GM04504 (cell line): ENCODE results near the gene TRAK1.

ENCODE experiments used
- DNase-seq: peaks from one replicate; pipeline ENCODE4 v3.0.0-alpha.2; 2012; ENCODE audit warnings: low read depth

TRAK1 gene

GRCh38 chr3:42123824-42124658 is 32.9 kb downstream of the TRAK1 start:
- DNase-seq, result no peak

- DNase-seq, result no peak
Observed at GRCh38 chr3:42127226-42127625, 36.1 kb downstream of the TRAK1 start.

DNA sequence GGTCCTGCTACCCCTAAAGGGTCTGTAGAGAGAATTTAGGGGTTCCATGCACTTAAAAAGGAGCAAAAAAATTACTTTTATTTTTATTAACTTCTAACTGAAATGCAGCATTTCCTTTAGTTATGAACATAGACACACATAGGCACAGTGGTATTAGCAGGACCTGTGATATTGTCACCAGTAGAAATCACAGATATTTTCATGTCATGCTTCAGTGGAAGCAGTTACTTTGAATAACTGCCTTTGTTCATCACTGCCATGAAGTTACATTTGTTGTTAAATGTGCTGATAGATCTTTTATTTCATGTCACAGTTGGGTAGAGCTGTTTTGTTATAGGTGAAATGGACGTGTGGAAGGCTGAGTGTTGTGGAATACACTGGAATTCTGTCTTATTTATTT is 37.4 kb downstream of the TRAK1 start:
- no peak for DNase-seq

- DNase-seq, result no peak
Observed at GRCh38 chr3:42129014-42129953, 38.1 kb downstream of the TRAK1 start.

GRCh38 chr3:42130007-42130328 is 38.8 kb downstream of the TRAK1 start:
- DNase-seq, result no peak

GRCh38 chr3:42130329-42131070 is 39.3 kb downstream of the TRAK1 start:
- DNase-seq, result no peak

GRCh38 chr3:42133500-42134298 is 42.5 kb downstream of the TRAK1 start:
- DNase-seq, result no peak

DNA sequence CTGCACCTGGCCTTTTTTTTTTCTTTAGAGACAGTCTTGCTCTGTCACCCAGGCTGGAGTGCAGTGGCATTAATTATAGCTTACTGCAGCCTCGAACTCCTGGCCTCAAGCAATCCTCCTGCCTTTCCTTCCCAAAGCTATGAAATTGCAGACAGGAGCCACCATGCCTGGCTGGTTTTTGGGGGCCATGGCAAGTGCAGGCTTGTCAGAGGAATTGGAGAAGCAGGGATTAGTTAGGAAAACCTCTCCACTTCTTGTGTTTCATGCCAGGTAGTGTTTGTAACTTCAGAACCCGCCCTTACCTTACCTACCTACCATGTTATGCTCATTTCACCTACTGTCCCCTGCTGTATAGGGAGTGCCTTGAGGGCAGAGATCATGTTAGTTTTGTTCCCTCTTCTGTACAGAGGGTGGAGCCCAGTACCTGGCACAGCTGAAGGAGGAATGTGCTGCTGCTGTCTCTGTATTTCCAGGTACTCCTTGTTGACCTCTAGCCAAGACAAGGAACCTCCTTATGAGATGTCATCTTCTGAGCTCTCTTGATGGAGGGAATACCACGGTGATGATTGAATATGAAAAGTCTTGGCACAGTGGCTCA is 43.8 kb downstream of the TRAK1 start:
- no peak for DNase-seq

GRCh38 chr3:42139621-42140453 is 48.7 kb downstream of the TRAK1 start:
- no peak for DNase-seq

DNA sequence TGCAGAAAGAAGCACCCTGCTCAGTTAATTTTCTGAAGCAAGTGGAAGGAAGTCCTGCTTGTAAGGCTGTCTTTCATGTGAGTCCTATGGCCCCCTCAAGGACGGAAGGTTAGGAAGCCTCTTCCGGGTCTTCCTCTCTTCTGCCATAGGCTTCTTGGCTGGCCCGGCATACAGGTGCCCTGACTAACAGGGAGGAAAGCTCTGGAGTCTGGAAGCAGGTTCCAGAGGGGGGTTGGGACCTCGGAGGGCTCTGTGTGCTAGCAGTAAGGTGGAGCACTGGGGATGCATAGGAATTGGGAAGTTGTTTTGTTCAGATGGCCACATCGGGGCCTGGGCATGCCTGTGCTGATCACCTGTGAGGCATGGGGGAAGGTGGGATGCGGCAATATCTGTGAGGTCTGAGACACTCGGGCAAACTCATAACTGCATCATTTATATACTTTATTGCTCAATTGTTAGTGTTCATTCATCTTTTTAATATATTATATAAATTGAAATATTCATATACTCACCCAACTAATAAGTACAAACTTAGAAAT is 49.6 kb downstream of the TRAK1 start:
- DNase-seq, result no peak

- DNase-seq, result no peak
Observed at GRCh38 chr3:42143440-42143839, 52.3 kb downstream of the TRAK1 start.

DNA sequence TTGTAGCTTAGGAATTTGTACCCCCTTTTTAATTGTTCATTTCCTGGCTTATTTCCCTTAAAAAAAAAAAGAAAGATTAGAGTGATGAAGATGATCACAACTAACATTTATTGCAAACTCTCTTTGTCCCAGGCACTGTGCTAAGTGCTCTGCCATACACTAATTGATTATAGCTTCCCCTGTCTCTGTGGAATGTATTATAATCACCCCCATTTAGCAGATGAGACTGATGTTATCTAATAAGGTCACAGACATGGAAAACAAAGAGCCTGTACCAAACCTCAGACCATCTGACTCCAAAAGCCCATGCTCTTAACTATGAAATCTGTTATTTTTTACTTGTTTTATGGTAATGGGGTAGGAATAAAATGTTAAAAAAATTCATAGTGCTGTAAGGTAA is 53.1 kb downstream of the TRAK1 start:
- no peak for DNase-seq

- no peak for DNase-seq
Observed at GRCh38 chr3:42148086-42148848, 57.1 kb downstream of the TRAK1 start.

DNA sequence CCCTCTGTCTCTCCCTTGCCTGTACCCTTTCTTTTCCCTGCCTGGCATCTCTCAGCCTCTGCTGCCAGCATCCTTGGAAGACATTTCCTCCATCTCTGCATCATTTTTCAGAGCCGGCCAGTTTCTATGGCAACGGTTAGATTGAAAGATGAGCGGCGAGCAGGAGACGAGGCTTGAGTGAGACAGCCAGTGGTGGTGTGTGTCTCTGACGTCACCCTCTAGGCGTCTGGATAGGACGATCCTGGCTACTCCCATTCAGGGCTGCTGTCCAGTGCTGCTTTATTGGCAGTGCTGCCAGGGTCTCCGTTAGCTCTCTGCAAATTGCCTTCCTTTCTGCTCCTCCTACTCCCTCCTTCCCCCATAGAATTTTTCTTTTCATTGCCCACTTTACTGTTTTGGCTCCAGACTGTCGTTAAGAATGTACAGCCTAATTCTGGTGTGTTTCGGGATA is 57.9 kb downstream of the TRAK1 start:
- DNase-seq, result peak; percentile 34

GRCh38 chr3:42149532-42149931 is 58.4 kb downstream of the TRAK1 start:
- no peak for DNase-seq

DNA sequence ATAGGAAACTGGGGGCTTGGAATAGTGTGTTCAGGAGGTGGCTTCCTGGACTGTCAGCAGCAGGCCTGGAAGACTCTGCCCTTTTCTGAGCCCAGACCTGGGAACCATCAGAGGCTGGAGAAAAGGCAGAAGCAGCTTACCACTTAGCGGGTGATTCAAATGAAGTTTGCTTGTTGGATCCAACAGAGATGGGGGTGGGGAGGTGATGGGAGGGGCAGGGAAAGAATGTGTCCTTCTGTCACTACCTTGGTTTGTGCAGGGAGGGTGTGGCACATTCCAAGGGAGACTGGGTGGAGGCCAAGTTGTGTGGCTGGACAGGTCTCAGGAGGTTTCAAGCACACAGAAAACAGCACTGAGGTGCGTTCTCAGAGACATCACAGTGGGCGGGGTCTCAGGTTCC is 58.8 kb downstream of the TRAK1 start:
- no peak for DNase-seq

DNA sequence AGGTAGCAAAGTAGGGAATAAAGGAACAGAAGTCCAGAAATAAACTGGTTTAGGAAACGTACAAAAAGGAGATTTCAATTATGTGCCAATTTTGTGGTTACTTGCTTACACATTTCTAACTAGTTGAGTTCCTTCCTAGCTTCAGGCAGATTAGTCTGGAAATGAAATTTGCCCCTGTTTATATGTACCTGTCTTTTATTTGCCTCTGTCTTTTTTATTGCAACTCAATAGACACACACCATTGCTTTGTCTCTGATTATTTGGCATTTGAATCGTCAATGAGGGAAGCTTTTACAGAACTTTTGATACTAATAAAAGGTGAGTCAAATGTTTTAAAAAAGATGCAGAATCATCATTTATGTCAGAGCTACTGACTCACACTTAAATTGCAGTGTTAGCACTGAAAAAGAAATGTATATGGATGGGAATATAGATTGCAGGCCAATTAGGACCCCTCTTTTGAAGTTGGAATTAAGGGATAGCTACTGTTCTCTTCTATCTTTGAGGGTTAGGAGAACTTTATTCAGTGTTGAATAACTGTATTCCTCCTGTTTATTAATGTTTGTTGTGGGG is 60.5 kb downstream of the TRAK1 start:
- no peak for DNase-seq

- no peak for DNase-seq
Observed at GRCh38 chr3:42152193-42152592, 61.0 kb downstream of the TRAK1 start.

- no peak for DNase-seq
Observed at GRCh38 chr3:42153039-42153438, 61.9 kb downstream of the TRAK1 start.
